Stimulated activated CD4-positive, alpha-beta T cell treated with anti-CD3 and anti-CD28 coated beads, Interleukin-4, amount 100 ng/mL, for 1 hour (primary cell): Measurements from ENCODE around the gene SLC16A10.
"Not testable (repeated sequence)": the region's sequence is repeated elsewhere in the genome, so short reads cannot be mapped to it uniquely, and the experiment has no call there.

Experiments
- DNase-seq: peaks from one replicate; pipeline ENCODE4 v3.0.0-alpha.2; 2020

The SLC16A10 gene

DNA sequence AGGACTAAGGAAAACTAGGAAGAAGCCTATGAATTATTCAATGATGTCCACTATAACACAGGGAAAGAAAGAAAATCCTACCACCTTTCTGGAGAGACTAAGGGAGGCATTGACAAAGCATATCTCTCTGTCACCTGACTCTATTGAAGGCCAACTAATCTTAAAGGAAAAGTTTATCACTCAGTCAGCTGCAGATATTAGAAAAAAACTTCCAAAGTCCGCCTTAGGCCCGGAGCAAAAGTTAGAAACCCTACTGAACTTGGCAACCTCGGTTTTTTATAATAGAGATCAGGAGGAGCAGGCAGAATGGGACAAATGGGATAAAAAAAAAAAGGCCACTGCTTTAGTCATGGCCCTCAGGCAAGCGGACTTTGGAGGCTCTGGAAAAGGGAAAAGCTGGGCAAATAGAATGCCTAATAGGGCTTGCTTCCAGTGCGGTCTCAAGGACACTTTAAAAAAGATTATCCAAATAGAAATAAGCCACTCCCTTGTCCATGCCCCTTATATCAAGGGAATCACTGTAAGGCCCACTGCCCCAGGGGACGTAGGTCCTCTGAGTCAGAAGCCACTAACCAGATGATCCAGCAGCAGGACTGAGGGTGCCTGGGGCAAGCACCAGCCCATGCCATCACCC, 47.0 kb downstream of the SLC16A10 start:
- DNase-seq = not testable (repeated sequence)

DNA sequence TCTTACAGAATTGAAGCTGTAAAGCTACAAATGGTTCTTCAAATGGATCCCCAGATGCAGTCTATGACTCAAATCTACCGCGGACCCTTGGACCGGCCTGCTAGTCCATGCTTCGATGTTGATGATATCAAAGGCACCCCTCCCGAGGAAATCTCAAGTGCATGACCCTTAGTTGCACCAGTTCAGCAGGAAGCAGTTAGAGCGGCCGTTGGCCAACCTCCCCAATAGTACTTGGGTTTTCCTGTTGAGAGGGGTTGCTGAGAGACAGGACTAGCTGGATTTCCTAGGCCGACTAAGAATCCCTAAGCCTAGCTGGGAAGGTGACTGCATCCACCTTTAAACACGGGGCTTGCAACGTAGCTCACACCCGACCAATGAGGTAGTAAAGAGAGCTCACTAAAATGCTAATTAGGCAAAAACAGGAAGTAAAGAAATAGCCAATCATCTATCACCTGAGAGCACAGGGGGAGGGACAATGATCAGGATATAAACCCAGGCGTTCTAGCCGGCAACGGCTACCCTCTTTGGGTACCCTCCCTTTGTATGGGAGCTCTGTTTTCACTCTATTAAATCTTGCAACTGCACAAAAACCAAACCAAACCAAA, 50.3 kb downstream of the SLC16A10 start:
- not testable (repeated sequence) for DNase-seq

DNA sequence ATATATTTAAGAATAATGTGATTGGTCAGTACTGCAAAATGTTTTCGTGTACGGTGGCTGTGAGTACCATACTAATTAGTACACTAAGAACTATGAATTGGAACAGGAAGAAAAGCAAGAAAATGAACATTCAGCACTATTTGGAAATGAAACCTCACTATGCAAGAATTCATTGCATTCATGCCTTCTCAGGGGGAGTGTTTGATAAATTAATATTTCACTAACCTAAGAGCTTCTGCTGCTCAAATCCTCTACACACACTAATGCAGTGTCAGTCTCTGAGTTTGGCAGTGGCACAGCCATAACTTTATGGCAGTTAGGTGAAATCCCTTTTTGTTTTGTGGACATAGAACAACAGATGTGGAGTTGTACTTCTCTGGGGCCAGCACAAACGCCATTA, 60.1 kb downstream of the SLC16A10 start:
- no peak for DNase-seq

DNA sequence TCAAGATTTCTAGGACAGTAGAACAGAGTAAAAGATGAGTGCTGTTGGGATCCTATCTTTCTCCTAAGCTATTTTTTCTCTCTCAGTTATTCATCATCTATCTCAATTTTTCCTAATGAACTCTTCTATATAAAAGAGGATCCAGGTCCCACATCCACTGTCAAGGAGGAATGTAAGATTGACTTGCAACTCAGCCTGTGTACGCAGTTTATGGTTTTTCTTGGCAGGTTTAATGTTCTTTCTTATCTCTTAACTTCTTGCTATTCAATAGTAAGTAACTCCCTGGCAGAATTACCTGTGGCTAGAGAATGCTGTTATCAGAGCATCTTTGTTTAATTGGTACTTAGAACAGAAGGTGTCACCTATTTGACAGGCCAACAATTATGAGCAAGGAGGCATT, 60.8 kb downstream of the SLC16A10 start:
- no peak for DNase-seq

DNA sequence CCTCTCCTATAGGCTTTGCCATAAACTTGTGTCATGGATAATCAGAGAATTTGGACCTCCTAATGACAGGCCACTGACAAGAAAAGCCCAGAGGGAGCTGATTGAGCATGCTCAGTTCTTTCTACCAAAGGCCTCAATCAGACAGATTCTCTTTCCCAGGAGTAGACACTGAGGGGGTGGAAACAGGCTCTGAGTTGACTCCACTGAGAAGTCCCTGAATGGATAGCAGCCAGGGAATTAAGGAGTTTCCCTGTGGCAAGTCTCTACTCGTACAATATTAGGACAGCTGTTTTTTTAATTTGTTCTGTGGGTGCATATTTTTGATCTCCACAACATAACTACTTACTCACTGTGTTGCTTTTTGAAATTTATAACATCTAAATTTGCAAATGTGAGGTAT, 63.3 kb downstream of the SLC16A10 start:
- DNase-seq = no peak

DNA sequence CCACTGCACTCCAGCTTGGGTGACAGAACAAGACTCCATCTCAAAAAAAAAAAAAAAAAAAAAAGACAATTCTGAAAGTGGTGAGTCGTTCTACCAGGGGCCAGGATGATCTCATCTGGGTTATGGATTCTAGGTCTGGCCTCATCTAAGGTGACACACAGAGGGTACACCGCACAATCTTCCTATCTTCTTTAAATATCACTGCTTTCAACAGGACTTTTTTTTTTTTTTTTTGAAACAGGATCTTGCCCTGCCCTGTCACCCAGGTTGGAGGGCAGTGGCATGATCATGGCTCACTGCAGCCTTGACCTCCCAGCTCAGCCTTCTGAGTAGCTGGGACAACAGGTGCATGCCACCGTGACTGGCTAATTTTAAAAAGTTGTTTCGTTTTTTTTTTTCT, 67.7 kb downstream of the SLC16A10 start:
- peak; percentile 2 for DNase-seq

DNA sequence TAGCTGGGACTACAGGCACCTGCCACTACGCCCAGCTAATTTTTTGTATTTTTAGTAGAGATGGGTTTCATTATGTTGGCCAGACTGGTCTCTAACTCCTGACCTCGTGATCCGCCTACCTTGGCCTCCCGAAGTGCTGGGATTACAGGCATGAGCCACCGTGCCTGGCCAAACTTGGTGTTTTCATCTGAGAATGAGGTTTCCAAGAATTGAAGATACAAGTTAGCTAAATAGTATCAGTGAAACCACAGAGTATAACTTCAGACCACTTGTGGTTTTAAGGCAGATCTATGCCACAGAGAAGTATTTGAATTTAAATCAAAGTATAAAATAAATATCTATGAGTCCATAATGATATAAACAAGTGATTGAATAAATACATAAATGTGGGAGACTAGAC, 70.1 kb downstream of the SLC16A10 start:
- DNase-seq = no peak

DNA sequence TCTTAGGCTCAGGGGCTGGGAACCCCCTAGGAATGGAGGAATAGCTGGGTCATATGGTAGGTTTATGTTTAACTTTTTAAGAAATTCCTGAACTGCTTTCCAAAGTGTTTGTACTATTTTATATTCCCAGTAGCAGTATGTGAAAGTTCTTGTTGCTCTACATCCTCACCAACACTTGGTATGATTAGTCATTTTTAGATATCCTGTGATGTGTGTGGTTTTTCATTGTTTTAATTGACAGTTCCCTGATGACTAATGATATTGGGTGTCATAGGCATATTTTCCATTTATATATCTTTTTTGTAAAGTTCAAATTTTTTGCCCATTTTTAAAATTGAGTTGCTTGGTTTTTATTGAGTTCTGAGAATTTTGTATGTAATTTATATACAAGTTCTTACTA, 72.3 kb downstream of the SLC16A10 start:
- DNase-seq = no peak

DNA sequence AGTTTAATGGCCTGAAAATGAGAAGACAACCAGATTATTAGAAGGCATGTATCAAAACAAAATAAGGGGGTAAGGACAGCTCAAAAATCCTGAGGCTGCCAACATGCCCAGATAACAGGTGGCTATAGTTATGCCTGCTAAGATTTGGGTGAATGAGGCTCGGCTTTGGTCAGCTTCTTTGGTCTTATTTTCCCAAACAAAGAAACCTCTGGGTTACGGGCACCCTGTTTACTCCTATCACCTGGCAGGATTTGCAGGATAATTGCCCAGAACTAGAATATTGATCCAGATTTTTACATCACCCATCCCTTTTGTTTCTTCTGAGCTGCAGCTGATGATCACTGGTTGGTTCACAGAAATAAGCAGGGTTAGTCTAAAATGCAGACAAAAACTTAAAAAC, 74.3 kb downstream of the SLC16A10 start:
- DNase-seq = no peak

DNA sequence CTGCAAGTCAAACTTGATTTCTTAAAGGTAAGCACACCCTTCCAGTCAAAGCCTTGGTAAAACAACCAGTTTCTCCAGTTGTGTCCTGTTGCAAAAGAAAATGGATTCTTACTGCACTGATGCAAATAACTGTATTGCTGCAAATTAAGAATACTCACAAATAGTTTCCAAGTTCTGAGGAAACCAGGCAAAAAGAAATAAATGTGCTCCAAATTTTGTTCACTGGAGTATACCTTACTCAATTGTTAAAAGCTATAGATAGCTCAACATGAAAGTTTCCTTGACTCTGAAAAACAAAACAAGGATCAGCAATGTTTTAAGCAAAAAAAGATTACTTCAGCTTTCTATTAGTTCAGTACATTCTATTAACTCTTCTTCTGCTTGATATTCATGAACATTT, 75.2 kb downstream of the SLC16A10 start:
- no peak for DNase-seq

DNA sequence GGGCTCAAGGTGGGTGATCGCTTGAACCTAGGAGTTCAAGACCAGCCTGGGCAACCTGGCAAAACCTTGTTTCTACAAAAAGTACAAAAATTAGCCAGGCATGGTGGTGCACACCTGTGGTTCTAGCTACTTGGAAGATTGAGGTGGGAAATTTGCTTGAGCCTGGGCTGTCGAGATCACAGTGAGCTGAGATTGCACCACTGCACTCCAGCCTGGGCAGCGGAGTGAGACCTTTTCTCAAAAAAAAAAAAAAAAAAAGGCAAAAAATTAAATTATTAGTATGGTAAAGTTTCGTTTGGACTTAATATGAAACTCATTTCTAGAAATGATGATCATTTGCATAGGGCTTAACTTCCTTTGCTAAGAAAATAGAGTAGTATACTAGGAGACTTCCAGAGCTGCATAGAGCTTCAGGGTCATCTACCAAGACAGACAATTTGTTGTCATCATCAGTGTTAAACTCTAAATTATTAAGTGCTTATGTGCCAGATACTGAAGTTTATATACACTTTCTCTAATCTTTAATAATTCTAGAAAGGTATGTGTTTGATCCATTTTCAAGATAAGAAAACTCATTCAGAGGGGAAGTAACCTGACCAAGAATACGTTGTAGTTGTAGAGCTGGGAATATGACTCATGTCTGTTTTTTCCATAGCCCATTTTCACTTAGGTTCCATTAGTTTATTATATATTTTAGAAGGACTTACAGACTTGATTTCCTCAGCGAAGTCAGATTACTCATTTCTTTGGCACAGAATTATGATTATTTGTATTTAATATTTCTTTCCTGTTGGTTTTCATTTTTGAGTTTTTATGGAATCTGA, 84.5 kb downstream of the SLC16A10 start:
- no peak for DNase-seq

DNA sequence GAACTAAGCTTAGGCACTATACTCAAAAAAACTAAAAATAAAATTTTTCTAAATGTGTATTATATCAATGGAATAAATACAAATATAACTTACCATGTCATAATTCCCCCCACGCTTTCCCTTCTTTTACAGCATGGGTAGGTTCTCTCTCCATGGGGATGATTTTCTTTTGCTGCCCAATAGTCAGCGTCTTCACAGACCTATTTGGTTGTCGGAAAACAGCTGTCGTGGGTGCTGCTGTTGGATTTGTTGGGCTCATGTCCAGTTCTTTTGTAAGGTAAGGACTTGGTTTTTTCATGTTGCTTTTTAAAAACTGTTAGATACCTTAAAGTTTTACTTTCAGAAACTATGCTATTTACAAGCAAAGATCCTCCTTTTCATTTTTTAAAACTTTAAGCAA, 85.3 kb downstream of the SLC16A10 start:
- no peak for DNase-seq

DNA sequence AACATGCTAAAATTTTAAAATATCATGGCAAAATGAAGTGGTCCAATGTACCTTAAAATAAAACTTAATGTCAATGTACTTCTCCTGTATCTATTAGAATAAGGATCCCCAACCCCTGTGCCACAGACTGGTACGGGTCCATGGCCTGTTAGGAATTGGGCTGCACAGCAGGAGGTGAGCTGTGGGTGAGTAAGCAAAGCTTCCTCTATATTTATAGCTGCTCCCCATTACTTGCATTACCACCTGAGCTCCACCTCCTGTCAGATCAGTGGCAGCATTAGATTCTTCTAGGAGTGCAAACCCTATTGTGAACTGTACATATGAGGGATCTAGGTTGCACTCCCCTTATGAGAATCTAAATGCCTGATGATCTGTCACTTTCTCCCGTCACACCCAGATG, 86.0 kb downstream of the SLC16A10 start:
- no peak for DNase-seq

DNA sequence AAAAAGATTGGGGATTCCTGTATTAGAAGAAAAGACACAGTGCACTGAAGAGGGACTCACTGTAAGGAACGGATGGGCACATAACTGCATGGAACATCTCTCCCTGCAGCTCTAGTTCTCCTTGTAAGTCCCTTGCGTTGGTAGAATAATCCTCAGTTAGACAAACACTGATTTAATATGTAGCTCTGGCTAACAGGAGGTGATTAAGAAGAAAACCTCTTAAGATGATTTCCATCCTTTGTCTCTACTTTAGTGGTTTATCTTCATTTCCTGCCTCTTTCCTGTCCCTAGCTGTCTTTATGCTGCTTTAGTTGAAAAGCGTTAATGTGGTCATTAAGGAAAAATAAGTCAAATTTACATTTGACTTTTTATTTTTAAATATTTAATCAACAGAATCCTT, 86.6 kb downstream of the SLC16A10 start:
- no peak for DNase-seq

DNA sequence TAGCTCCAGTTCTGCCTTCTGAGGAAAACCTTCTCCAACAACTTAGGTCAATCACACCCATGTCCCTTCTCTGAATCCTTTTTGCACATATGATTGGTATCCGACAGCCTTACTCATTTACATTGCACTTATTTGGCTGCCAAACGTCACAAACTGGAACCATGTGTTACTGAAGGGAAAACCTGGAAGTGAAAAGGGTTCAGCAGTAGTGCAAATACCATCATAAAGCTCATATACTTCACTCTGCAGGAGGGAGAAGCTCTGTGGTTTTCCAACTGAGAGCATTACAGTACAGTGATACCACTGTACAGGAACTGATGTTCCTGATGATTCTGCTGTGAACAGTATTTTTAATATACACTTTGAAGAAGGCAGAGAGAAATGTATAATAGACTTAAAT, 87.8 kb downstream of the SLC16A10 start:
- DNase-seq = no peak

DNA sequence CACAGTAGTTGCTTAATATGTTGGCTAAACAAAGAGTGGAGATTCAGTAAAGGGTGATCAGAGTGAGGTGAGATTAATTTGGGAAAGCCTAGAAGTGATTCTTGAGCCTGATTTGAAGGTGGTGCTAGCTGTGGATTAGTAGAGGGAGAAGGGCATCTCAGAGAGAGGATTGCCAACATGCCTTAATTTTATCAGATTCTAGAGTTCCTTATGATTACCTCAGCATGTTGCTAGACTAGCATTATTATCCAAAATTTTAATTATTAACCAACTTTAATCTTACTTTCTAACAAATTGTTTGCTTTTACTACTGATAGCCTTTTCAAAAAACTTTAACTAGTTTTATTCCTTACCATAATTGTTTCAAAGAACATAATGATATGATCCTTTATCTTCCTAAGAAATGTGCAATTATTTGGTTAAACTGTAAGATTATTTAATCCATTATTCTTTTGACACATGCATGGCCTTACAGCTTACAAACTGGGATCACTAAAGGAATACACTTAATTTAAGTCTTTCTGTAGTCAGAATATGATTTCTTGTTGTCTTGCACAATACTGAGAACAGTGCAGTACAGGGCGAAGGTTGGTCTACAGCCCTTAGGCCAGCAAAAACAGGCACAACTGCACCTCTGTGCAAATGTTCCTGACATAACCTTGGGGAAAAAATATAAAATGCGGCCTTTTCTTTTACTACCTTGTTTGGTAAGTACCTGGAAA, 88.9 kb downstream of the SLC16A10 start:
- no peak for DNase-seq

DNA sequence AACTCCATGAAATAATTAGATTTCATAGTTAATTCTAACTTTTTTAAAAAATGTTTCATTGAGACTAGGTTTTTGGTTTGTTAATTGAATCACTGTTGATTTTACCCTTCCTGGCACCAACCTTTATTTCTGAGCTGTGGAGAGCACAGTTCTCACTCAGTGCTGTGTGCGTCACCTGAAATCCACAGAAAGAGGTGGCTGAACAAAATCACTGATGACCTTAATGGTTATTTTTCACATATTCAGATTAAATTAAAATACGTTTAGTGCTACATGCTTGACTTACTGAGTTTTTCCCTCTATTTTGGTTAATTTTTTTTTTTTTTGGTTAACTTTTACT, 89.4 kb downstream of the SLC16A10 start:
- DNase-seq = no peak

DNA sequence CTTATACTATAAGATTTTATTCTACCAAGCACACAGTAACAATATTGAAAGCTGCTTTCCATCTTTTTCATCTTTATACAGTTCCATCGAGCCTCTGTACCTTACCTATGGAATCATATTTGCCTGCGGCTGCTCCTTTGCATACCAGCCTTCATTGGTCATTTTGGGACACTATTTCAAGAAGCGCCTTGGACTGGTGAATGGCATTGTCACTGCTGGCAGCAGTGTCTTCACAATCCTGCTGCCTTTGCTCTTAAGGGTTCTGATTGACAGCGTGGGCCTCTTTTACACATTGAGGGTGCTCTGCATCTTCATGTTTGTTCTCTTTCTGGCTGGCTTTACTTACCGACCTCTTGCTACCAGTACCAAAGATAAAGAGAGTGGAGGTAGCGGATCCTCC, 89.8 kb downstream of the SLC16A10 start:
- no peak for DNase-seq

DNA sequence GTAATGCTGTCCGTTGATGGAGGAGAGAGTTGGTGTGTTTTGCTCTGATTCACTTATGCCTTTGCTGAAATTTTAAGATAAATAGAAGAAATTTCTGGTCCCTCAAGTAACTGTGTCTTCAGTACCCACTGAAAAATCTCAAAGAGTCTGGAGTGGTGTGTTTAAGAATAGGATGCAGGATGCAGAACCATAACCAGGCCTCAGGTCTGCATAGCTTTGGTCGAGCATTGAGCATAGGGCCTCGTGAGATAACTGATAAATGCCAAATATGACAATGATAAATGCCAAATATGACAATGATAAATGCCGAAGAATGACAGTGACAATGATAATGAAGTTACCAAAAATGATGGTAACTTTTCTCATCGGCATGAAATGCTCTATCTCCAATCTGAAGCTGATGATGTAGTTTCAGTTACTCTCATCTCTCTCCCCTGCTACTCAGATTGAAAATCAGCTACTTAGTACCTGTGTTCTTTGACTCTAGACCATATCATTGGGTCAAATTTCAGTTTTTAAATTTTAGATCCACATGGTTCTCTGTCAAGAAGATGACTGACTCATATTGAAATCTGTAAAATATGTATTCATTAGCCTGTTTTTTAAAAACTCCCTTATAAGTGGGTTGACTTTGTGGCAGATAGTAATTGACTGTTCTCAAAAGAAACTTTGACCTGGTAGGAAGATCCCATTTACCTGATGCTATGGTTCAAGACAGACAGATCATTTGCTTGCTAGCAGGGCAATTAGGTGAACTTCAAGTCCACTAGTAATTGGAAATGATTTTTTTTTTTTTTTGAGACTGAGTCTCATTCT, 96.6 kb downstream of the SLC16A10 start:
- no peak for DNase-seq

DNA sequence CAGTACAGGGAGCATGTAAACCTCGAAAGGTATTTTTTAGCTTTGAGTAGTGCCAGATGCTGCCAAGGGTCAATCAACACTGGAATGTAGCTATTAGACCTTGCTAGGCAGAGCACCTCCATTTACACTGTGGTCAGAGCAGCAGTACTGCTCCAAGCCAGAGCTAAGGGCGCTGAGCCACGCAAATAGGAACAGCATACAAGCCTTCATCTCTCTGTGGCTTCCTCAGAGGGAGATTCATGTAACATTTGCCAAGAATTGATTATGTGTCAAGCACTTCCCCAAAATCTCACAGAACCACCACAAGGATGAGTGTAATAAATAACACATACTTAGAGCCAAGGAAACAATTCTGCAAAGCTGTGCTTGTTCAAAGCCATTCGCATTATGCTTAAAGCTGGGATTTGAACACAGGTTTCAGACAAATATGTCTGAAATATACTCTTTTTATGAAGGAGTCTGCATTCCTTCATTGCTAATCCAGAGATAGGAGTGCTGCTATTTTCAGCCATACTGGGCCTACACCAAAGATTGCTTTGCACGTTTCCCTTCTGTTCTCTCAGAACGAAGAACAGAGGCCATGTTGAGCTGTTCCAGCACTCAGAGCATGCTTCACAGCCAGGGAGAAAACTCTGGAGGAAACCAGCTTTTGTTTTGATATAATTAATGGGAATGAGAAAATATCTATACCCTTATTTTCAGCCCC, 97.7 kb downstream of the SLC16A10 start:
- DNase-seq = no peak

DNA sequence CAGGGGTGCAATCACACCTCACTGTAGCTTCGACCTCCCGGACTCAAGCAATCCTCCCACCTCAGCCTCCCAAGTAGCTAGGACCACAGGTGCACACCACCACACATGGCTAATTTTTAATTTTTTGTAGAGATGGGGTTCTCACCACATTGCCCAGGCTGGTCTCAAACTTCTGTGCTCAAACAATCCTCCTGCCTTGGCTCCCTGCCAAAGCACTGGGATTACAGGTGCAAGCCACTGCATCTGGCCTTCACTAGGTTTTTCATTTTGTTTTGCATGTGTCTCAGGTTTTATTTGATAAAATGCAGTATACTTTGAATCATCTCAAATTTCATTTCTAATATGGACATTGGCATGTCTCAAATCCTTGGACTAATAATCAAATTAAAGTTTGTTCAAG, 98.7 kb downstream of the SLC16A10 start:
- no peak for DNase-seq

DNA sequence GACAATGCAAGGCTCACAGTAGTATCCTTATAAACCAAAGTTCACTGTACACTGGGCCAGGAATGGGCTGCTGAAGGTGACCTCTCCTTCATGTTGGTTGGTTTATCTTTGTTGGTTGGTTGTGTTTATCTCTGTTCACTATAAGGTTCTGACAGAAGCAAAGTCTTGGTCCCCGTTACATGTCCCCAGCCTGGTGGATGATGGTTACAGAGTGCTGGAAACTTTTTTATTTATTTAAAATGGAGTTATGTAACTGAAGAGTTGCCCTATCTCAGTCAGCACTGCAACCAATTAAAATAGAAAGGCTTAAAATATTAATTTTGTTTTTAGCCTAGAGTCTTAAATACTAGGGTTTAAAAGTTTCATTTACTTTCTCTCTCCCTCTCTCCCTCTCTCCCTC, 100.6 kb downstream of the SLC16A10 start:
- no peak for DNase-seq
